GM11168 (cell line): Measurements from ENCODE around the gene ARID1B.

Source experiments
- in situ Hi-C: fragments of 300-500 bp; cut with MboI; formaldehyde crosslinking; loops from one replicate; pipeline ENCODE4 v1.12.0; 2022; ENCODE audit warnings: low sequenced_read_pairs; ENCODE audit not compliant: unreplicated experiment

Gene ARID1B

GRCh38 chr6:156949376-156949775 is 172.2 kb downstream of the ARID1B start:
- in situ Hi-C loops: no loop called here

- in situ Hi-C loops: no loop called here
These were observed 172.9 kb downstream of the ARID1B start for GRCh38 chr6:156950084-156950483.

- in situ Hi-C loops: no loop called here
These were observed 173.4 kb downstream of the ARID1B start for GRCh38 chr6:156950531-156950930.

GRCh38 chr6:156952401-156952800 is 175.2 kb downstream of the ARID1B start:
- in situ Hi-C loops: no loop called here

- in situ Hi-C loops: no loop called here
These were observed 175.9 kb downstream of the ARID1B start for GRCh38 chr6:156953127-156953478.

GRCh38 chr6:156953479-156954146 is 176.4 kb downstream of the ARID1B start:
- in situ Hi-C loops: no loop called here

- in situ Hi-C loops: no loop called here
These were observed 177.0 kb downstream of the ARID1B start for GRCh38 chr6:156954191-156954590.

- in situ Hi-C loops: no loop called here
These were observed 177.6 kb downstream of the ARID1B start for GRCh38 chr6:156954816-156955215.

GRCh38 chr6:156955494-156956183 is 178.5 kb downstream of the ARID1B start:
- in situ Hi-C loops: no loop called here

GRCh38 chr6:156956286-156956685 is 179.1 kb downstream of the ARID1B start:
- in situ Hi-C loops: no loop called here

- in situ Hi-C loops: no loop called here
These were observed 180.9 kb downstream of the ARID1B start for GRCh38 chr6:156957931-156958547.

- in situ Hi-C loops: no loop called here
These were observed 183.3 kb downstream of the ARID1B start for GRCh38 chr6:156960525-156960924.

GRCh38 chr6:156961282-156961892 is 184.2 kb downstream of the ARID1B start:
- in situ Hi-C loops: no loop called here

GRCh38 chr6:156963712-156964700 is 186.8 kb downstream of the ARID1B start:
- in situ Hi-C loops: no loop called here

- in situ Hi-C loops: no loop called here
These were observed 190.7 kb downstream of the ARID1B start for GRCh38 chr6:156967852-156968251.

- in situ Hi-C loops: no loop called here
These were observed 192.1 kb downstream of the ARID1B start for GRCh38 chr6:156969233-156969632.

- in situ Hi-C loops: no loop called here
These were observed 193.5 kb downstream of the ARID1B start for GRCh38 chr6:156970595-156971112.

- in situ Hi-C loops: no loop called here
These were observed 194.1 kb downstream of the ARID1B start for GRCh38 chr6:156971153-156971885.

- in situ Hi-C loops: no loop called here
These were observed 195.0 kb downstream of the ARID1B start for GRCh38 chr6:156972145-156972544.
